Ishikawa (cell line): ENCODE results near the gene CADM1.

Source experiments
- CEBPB ChIP-seq: IDR thresholded peaks from 2 replicates; pipeline ENCODE4 v1.6.1; 2012
- CREB1 ChIP-seq: IDR thresholded peaks from 2 replicates; pipeline ENCODE4 v1.6.1; 2012; ENCODE audit warnings: low read depth
- EGR1 ChIP-seq: IDR thresholded peaks from 2 replicates; pipeline ENCODE4 v1.6.1; 2012
- FOXM1 ChIP-seq: IDR thresholded peaks from 2 replicates; pipeline ENCODE4 v1.6.1; 2012; ENCODE audit warnings: low read depth, borderline replicate concordance
- RAD21 ChIP-seq: IDR thresholded peaks from 2 replicates; pipeline ENCODE4 v1.6.1; 2012; ENCODE audit warnings: low read depth
- REST ChIP-seq: IDR thresholded peaks from 2 replicates; pipeline ENCODE4 v1.6.1; 2012; ENCODE audit warnings: low read depth, mild to moderate bottlenecking
- YY1 ChIP-seq: IDR thresholded peaks from 2 replicates; pipeline ENCODE4 v1.6.1; 2012; ENCODE audit warnings: low read depth

DNA sequence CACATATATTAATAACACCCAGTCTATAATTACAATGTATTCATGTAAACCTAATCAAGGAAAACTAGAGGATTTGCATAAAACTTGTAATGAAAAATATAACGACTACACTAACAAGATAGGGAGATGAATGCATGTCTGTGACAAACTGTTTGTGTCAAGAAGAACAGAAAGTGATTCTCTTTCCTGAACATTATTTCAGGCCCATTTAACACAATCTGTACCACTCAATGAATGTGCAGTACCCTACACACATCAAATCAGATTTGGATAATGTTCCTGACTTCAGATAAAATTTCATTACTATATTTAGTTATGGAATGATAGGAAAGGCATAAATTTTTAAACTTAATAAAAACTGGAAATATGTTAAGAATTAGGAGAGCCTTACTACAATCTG is 93.1 kb downstream of the CADM1 start:
- TF ChIP-seq REST (no peak), YY1 (no peak), RAD21 (no peak), FOXM1 (no peak), CEBPB (no peak), EGR1 (no peak), CREB1 (no peak)
